ENCODE data around the gene GAR1. TPM values are rescaled to one million over a fixed set of nuclear protein-coding genes. Genes with fewer than 3 reads are reported as not detected.

GAR1 gene
- total RNA-seq, 4 donors from 2014 or later, result 5.9 to 14.2 (median 11.3) TPM

GRCh38 chr4:109818268-109818667, 2.7 kb downstream of the GAR1 start:
- no peaks in the 10 kb centered on the region for H3K9me3 ChIP-seq
- H3K27ac ChIP-seq, result no peak overlapping the region
- H3K4me3 ChIP-seq, result no peak overlapping the region
- no peak for TF ChIP-seq CTCF (IDR thresholded peaks at IDR 0.05)
- TF ChIP-seq POLR2A (IDR thresholded peaks at IDR 0.05), result no peak
- H3K4me1 ChIP-seq, result peaks cover 0 to 56% (median 13%) of the 10 kb centered on the region in 3 donors
- intact Hi-C loops (cut with DNase I), result loop anchor here (5.0 to 10.0 kb wide), 3 partner anchors 91 to 401 kb away; partner anchors contain the start of gene CASP6
- no peaks in the 10 kb centered on the region for H3K27me3 ChIP-seq
- WGBS, 2 donors, result 95 to 96% methylated on average over 4 of the region's 4 CpGs
- H3K36me3 ChIP-seq, result peaks cover 0 to 59% (median 3%) of the 10 kb centered on the region in 3 donors
- no peak for DNase-seq

DNA sequence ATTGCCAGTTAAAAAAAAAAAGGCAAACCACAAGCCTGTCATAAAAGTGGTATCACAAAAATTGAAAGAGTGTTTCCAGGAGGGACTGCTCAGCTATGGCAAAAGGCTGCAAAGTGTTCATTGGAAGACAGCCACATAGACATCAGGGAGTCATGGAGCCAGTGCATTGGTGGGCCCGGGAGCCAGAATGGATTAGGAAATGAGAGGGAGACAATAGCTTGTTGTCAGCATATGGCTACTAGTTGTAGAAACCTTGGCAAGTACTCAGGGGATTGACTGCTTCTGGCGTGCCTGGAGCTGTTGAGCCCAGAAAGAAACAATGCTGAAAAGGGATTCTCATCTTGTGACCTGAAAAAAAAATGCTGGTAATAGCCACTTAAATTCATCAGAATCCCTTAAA, 5.0 kb downstream of the GAR1 start:
- WGBS, 2 donors, result 37 to 39% methylated on average over 2 of the region's 2 CpGs
- intact Hi-C loops (cut with DNase I), result no loop called here
- Histone ChIP-seq H3K27me3 (no peaks in the 10 kb centered on the region), H3K36me3 (peaks cover 0 to 82% (median 3%) of the 10 kb centered on the region in 3 donors), H3K4me3 (no peak overlapping the region), H3K9me3 (no peaks in the 10 kb centered on the region), H3K4me1 (peaks cover 0 to 47% (median 9%) of the 10 kb centered on the region in 3 donors), H3K27ac (no peak overlapping the region)
- no peak for TF ChIP-seq POLR2A (IDR thresholded peaks at IDR 0.05)
- no peak for TF ChIP-seq CTCF (IDR thresholded peaks at IDR 0.05)
- no peak for DNase-seq

DNA sequence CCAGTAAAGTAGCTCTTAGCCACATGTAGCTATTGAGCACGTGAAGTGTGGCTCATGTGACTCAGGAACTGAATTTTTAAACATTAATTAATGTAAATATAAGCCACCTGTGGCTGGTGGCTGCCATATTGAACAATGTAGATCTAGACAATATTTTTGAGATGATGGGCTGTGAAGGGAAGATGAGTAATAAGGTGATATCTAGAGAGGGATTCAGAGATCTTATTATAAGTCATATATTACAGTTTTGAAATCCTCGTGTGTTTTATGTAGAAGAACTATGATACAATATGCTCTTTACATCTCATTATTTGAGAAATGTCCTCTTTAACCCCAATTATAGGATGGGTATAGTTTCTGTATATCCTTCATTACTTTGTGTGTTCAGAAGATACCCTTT, 5.6 kb downstream of the GAR1 start:
- H3K27ac ChIP-seq, result no peak overlapping the region
- H3K27me3 ChIP-seq, result no peaks in the 10 kb centered on the region
- intact Hi-C loops (cut with DNase I), result no loop called here
- no peak for DNase-seq
- peaks cover 0 to 88% (median 3%) of the 10 kb centered on the region in 3 donors for H3K36me3 ChIP-seq
- H3K4me3 ChIP-seq, result no peak overlapping the region
- H3K4me1 ChIP-seq, result peaks cover 0 to 43% (median 8%) of the 10 kb centered on the region in 3 donors
- H3K9me3 ChIP-seq, result no peaks in the 10 kb centered on the region
- 62 to 66% methylated on average over 2 of the region's 2 CpGs for WGBS, 2 donors
- TF ChIP-seq POLR2A (IDR thresholded peaks at IDR 0.05), result no peak
- no peak for TF ChIP-seq CTCF (IDR thresholded peaks at IDR 0.05)

GRCh38 chr4:109826719-109827118, 11.2 kb downstream of the GAR1 start:
- Histone ChIP-seq H3K36me3 (peaks cover 0 to 60% (median 3%) of the 10 kb centered on the region in 3 donors), H3K4me1 (no peaks in the 10 kb centered on the region), H3K4me3 (no peak overlapping the region), H3K27ac (no peak overlapping the region), H3K9me3 (no peaks in the 10 kb centered on the region), H3K27me3 (no peaks in the 10 kb centered on the region)
- TF ChIP-seq CTCF (IDR thresholded peaks at IDR 0.05) (peak in 5 of 6 experiments; percentile 46 to 62 (median 49)), POLR2A (IDR thresholded peaks at IDR 0.05) (no peak)
- no peak for DNase-seq
- intact Hi-C loops (cut with DNase I), result no loop called here

GRCh38 chr4:109827672-109828071, 12.1 kb downstream of the GAR1 start, which contains the start of gene RRH:
Gene RRH, plus strand, starts transcription at chr4:109827972. Its CDS starts 56 bp downstream, at chr4:109828028.
- intact Hi-C loops (cut with DNase I), result no loop called here
- 89 to 100% methylated on average over 2 of the region's 2 CpGs for WGBS, 2 donors
- H3K4me1 ChIP-seq, result no peaks in the 10 kb centered on the region

More at GRCh38 chr4:109827672-109828071, 12.1 kb downstream of the GAR1 start, which contains the start of gene RRH:
- DNase-seq, result no peak
- Histone ChIP-seq H3K36me3 (peaks cover 0 to 51% (median 0%) of the 10 kb centered on the region in 3 donors), H3K27ac (no peak within 1 kb of the TSS), H3K9me3 (no peaks in the 10 kb centered on the region), H3K4me3 (no peak within 1 kb of the TSS), H3K27me3 (no peaks in the 10 kb centered on the region)
- no peak for TF ChIP-seq POLR2A (IDR thresholded peaks at IDR 0.05)
- TF ChIP-seq CTCF (IDR thresholded peaks at IDR 0.05), result no peak

Measured in esophagus squamous epithelium (tissue), 5 donors.